Type B pancreatic cell (in vitro differentiated cells): Measurements from ENCODE around the gene ABHD12. TPM values are rescaled to one million over a fixed set of nuclear protein-coding genes. Genes with fewer than 3 reads are reported as not detected.

ENCODE experiments used
- DNase-seq: peaks from one replicate; pipeline ENCODE4 v3.0.0; 2021; ENCODE audit warnings: mixed read lengths; ENCODE audit not compliant: unreplicated experiment; ENCODE audit errors: extremely low spot score
- H3K27ac Mint-ChIP-seq: 2 replicates; pipeline ENCODE4 v1.8.0; 2021; ENCODE audit warnings: mild to moderate bottlenecking, mixed read lengths
- H3K27me3 Mint-ChIP-seq: 2 replicates; pipeline ENCODE4 v1.8.0; 2021; ENCODE audit warnings: mixed read lengths
- H3K36me3 Mint-ChIP-seq: 2 replicates; pipeline ENCODE4 v1.8.0; 2021; ENCODE audit warnings: mixed read lengths
- H3K4me1 Mint-ChIP-seq: one replicate; pipeline ENCODE4 v1.8.0; 2021; ENCODE audit warnings: mixed read lengths; ENCODE audit not compliant: unreplicated experiment
- H3K4me3 Mint-ChIP-seq: 2 replicates; pipeline ENCODE4 v1.8.0; 2021; ENCODE audit warnings: mild to moderate bottlenecking, mixed read lengths
- H3K9me3 Mint-ChIP-seq: 2 replicates; pipeline ENCODE4 v1.8.0; 2021; ENCODE audit warnings: mixed read lengths
- total RNA-seq: library from RNA; stranded (reverse); gene quantifications from 2 replicates; pipeline ENCODE4 v1.2.1, GENCODE V29; 2021; ENCODE audit warnings: low replicate concordance
- TF ChIP-seq, protein P1 (sequence below): fragments of 200-600 bp; sonication (generic); conservative IDR thresholded peaks from 2 replicates; pipeline ENCODE4 v1.5.0; 2021; ENCODE audit warnings: antibody characterized with exemption, mild to moderate bottlenecking

The ABHD12 gene
- total RNA-seq, 1 donor from 2014 or later, result 68.9 TPM

DNA sequence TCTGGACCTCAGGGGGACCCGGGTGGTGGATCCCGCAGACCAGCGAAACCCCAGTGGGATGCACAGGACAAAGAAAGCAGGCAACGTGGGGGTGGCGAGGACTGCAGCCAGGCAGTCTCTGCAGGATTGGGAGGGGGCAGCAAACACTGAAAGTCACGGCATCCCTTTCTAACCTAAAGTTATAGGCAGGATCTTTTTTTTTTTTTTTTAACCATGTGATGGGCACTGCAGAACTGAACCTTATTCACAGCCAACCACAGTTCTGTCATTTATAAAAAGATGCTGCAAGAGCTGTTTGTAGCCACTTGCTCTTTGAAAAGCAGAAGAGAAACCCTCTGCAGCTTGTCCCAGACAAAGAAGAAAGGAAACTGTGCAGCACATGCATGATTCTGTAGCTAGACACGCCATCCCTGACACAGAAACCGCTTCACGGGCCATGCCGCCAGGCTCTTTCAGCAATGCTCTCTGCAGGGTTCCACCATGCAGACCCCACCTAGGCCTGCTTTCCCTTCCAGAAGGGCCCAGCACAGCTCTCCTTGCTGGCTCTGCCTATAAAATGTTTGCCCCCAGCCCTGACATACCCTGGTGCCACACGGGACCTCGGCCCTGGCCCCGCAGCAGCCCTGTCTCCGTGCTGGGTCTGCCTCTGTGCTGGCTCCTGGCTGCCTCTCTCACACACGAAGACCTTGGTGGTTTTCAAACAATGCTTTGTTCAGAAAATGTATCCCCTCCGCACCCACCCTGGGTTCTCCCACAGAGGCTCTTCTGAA, 72.0 kb downstream of the ABHD12 start:
- Mint-ChIP-seq H3K36me3 (peaks cover 20% of the 10 kb centered on the region), H3K4me1 (peaks cover 9% of the 10 kb centered on the region), H3K9me3 (no peaks in the 10 kb centered on the region), H3K4me3 (no peak overlapping the region), H3K27me3 (no peaks in the 10 kb centered on the region), H3K27ac (no peak overlapping the region)
- TF ChIP-seq, protein P1, sequence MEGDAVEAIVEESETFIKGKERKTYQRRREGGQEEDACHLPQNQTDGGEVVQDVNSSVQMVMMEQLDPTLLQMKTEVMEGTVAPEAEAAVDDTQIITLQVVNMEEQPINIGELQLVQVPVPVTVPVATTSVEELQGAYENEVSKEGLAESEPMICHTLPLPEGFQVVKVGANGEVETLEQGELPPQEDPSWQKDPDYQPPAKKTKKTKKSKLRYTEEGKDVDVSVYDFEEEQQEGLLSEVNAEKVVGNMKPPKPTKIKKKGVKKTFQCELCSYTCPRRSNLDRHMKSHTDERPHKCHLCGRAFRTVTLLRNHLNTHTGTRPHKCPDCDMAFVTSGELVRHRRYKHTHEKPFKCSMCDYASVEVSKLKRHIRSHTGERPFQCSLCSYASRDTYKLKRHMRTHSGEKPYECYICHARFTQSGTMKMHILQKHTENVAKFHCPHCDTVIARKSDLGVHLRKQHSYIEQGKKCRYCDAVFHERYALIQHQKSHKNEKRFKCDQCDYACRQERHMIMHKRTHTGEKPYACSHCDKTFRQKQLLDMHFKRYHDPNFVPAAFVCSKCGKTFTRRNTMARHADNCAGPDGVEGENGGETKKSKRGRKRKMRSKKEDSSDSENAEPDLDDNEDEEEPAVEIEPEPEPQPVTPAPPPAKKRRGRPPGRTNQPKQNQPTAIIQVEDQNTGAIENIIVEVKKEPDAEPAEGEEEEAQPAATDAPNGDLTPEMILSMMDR, result no peak
- no peak for DNase-seq

DNA sequence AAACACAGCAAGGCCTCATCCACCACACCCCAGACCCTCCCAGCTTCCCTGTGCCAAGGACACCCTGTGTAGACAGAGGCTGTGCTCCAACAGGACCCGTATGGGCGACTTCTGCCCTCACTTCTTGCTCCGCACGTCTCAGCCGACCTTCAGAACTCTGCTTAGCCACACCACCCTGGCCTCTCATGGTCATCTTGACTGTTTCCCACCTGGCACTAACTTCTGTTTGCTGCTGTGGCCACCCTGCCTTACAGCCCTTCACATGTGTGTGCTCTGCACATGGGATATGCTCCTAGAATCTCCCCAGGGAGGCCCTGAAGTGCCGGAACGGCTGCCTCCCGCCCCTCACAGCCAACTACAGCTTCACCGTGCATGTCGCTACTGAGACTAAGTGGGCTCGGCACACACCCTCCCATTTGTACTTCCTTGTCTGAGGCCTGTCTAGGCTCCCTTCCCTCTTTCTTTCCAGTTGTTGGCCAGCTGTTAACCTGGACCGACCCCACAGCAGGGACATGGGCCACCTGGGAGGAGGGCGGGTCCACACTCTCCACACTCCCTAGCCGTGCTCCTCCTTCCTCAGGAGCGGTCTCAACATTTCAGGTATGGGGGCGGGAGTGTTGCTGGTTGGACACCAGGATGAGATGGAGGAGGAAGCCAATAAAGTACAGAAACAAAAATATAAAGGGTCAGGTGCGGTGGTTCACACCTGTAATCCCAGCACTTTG, 73.1 kb downstream of the ABHD12 start:
- DNase-seq, result no peak
- Mint-ChIP-seq H3K27me3 (no peaks in the 10 kb centered on the region), H3K4me1 (peaks cover 9% of the 10 kb centered on the region), H3K36me3 (peaks cover 15% of the 10 kb centered on the region), H3K27ac (peak overlapping the region; percentile 42), H3K4me3 (no peak overlapping the region), H3K9me3 (no peaks in the 10 kb centered on the region)
- TF ChIP-seq, protein P1, result no peak

DNA sequence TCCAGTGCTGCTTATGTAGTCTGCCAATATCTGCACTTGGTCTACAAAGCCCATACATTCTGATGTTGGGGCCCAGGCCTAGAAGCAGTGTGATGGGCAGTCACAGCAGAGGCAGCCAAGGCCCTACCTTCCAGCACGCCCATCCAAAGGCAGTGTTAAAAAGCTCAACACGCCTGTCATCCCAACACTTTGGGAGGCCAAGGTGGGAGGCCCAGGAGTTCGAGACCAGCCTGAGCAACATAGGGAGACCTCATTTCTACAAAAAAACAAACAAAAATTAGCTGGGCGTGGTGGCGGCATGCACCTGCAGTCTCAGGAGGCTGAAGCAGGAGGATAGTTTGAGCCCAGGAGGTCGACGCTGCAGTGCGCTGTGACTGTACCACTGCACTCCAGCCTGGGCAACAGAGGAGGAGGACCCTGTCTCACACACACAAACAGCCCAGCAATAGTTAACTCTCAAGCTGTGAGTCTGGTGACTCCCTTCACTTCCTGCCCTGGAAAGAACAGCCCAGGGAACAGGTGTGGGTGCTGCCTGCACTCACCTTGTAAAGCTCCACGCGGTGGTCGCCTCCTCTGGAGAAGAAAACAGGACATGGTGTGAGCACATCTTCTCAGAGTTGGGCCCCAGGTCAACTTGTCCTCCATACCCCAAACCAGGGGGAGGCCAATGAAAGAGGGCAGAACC, 74.0 kb downstream of the ABHD12 start:
- Mint-ChIP-seq H3K4me3 (no peak overlapping the region), H3K27me3 (no peaks in the 10 kb centered on the region), H3K4me1 (peaks cover 8% of the 10 kb centered on the region), H3K9me3 (no peaks in the 10 kb centered on the region), H3K36me3 (peaks cover 11% of the 10 kb centered on the region), H3K27ac (peak overlapping the region; percentile 42)
- no peak for DNase-seq
- TF ChIP-seq, protein P1, result no peak

GRCh38 chr20:25315418-25316210, 75.0 kb downstream of the ABHD12 start:
- H3K4me3 Mint-ChIP-seq, result no peak overlapping the region
- H3K27ac Mint-ChIP-seq, result no peak overlapping the region
- H3K27me3 Mint-ChIP-seq, result no peaks in the 10 kb centered on the region
- peaks cover 8% of the 10 kb centered on the region for H3K4me1 Mint-ChIP-seq
- H3K9me3 Mint-ChIP-seq, result no peaks in the 10 kb centered on the region
- peaks cover 11% of the 10 kb centered on the region for H3K36me3 Mint-ChIP-seq
- DNase-seq, result no peak
- TF ChIP-seq, protein P1, result no peak
